ENCODE measurements around the gene S100A1. TPM values are rescaled to one million over a fixed set of nuclear protein-coding genes. Genes with fewer than 3 reads are reported as not detected.

S100A1 gene
- total RNA-seq, 1 experiment from 2014 or later, result not detected

- H3K27ac Mint-ChIP-seq (ENCODE audit: unreplicated experiment), result peak overlapping the region; percentile 30
- peaks cover 65% of the 10 kb centered on the region for H3K36me3 Mint-ChIP-seq (ENCODE audit: insufficient read depth, unreplicated experiment)
- H3K4me3 Mint-ChIP-seq (ENCODE audit: low read depth, unreplicated experiment), result no peak overlapping the region
- H3K4me1 Mint-ChIP-seq (ENCODE audit: low read depth, unreplicated experiment), result no peaks in the 10 kb centered on the region
- no TSS peak for BruUV-seq (replicated peaks)
- intact Hi-C loops (cut with micrococcal nuclease; ENCODE audit: unreplicated experiment), result no loop called here
- CTCF ChIA-PET, result no interaction called here
- no peaks in the 10 kb centered on the region for H3K27me3 Mint-ChIP-seq (ENCODE audit: unreplicated experiment)
- TF ChIP-seq, protein P1, sequence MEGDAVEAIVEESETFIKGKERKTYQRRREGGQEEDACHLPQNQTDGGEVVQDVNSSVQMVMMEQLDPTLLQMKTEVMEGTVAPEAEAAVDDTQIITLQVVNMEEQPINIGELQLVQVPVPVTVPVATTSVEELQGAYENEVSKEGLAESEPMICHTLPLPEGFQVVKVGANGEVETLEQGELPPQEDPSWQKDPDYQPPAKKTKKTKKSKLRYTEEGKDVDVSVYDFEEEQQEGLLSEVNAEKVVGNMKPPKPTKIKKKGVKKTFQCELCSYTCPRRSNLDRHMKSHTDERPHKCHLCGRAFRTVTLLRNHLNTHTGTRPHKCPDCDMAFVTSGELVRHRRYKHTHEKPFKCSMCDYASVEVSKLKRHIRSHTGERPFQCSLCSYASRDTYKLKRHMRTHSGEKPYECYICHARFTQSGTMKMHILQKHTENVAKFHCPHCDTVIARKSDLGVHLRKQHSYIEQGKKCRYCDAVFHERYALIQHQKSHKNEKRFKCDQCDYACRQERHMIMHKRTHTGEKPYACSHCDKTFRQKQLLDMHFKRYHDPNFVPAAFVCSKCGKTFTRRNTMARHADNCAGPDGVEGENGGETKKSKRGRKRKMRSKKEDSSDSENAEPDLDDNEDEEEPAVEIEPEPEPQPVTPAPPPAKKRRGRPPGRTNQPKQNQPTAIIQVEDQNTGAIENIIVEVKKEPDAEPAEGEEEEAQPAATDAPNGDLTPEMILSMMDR (IDR thresholded peaks at IDR 0.05; ENCODE audit: unreplicated experiment), result no peak
- no peaks in the 10 kb centered on the region for H3K9me3 Mint-ChIP-seq (ENCODE audit: low read depth, unreplicated experiment)
- no peak for DNase-seq
Measured at GRCh38 chr1:153646672-153647345, 18.6 kb downstream of the S100A1 start.

DNA sequence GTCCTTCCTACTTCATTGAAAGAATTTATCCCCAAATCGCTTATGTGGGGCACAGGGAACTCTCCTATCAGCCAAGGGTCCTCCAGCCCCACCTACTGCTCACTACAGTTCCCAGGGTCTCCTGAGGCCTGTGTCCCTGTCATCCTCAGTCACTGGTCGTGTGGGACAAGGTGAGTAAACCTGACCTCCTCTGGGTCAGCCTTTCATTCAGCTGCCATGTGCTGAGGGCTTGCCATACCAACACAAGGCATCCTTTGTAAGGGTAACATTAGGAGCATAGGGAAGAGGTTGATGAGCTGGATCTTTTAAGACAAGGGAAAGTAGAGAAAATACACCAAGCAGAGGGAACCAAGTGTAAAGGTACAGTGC, 19.1 kb downstream of the S100A1 start:
- Mint-ChIP-seq H3K4me3 (ENCODE audit: low read depth, unreplicated experiment) (no peak overlapping the region), H3K4me1 (ENCODE audit: low read depth, unreplicated experiment) (peaks cover under 1% of the 10 kb centered on the region), H3K9me3 (ENCODE audit: low read depth, unreplicated experiment) (no peaks in the 10 kb centered on the region), H3K27ac (ENCODE audit: unreplicated experiment) (peak overlapping the region; percentile 28), H3K36me3 (ENCODE audit: insufficient read depth, unreplicated experiment) (peaks cover 65% of the 10 kb centered on the region), H3K27me3 (ENCODE audit: unreplicated experiment) (no peaks in the 10 kb centered on the region)
- intact Hi-C loops (cut with micrococcal nuclease; ENCODE audit: unreplicated experiment), result no loop called here
- BruUV-seq (replicated peaks), result no TSS peak
- TF ChIP-seq, protein P1 (IDR thresholded peaks at IDR 0.05; ENCODE audit: unreplicated experiment), result no peak
- DNase-seq, result no peak
- CTCF ChIA-PET, result no interaction called here

DNA sequence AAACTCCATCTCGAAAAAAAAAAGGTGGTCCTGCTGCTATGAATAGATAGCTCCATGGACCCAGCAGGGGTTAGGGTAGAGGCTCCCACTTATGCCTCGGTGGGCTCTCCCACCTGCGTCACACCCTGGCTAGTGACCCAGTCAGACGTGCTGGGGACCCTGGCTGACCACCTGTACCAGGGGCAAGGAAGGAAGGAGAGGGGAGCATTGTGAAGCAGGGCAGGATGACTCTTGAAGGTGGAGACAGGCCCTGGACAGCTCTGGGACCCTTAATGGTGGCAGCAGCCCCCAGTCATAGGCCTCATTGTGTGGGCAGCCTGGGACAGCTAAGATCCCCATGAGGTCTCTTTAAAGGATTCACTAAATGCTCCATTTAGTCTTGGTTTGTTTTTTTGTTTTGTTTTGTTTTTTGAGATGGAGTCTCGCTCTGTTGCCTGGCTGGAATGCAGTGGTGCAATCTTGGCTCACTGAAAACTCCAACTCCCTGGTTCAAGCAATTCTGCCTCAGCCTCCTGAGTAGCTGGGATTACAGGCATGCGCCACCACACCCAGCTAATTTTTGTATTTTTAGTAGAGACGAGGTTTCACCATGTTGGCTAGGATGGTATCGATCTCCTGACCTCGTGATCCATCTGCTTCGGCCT, 19.9 kb downstream of the S100A1 start:
- H3K9me3 Mint-ChIP-seq (ENCODE audit: low read depth, unreplicated experiment), result no peaks in the 10 kb centered on the region
- BruUV-seq (replicated peaks), result no TSS peak
- intact Hi-C loops (cut with micrococcal nuclease; ENCODE audit: unreplicated experiment), result no loop called here
- H3K27me3 Mint-ChIP-seq (ENCODE audit: unreplicated experiment), result no peaks in the 10 kb centered on the region
- TF ChIP-seq, protein P1 (IDR thresholded peaks at IDR 0.05; ENCODE audit: unreplicated experiment), result no peak
- H3K4me1 Mint-ChIP-seq (ENCODE audit: low read depth, unreplicated experiment), result peaks cover 7% of the 10 kb centered on the region
- DNase-seq, result no peak
- peak overlapping the region; percentile 28 for H3K27ac Mint-ChIP-seq (ENCODE audit: unreplicated experiment)
- no peak overlapping the region for H3K4me3 Mint-ChIP-seq (ENCODE audit: low read depth, unreplicated experiment)
- CTCF ChIA-PET, result interaction anchor here (1.0 kb wide), 1 partner anchor 14 kb away, joined by 3 read pairs; the partner anchor contains the start of gene CHTOP
- H3K36me3 Mint-ChIP-seq (ENCODE audit: insufficient read depth, unreplicated experiment), result peaks cover 62% of the 10 kb centered on the region

DNA sequence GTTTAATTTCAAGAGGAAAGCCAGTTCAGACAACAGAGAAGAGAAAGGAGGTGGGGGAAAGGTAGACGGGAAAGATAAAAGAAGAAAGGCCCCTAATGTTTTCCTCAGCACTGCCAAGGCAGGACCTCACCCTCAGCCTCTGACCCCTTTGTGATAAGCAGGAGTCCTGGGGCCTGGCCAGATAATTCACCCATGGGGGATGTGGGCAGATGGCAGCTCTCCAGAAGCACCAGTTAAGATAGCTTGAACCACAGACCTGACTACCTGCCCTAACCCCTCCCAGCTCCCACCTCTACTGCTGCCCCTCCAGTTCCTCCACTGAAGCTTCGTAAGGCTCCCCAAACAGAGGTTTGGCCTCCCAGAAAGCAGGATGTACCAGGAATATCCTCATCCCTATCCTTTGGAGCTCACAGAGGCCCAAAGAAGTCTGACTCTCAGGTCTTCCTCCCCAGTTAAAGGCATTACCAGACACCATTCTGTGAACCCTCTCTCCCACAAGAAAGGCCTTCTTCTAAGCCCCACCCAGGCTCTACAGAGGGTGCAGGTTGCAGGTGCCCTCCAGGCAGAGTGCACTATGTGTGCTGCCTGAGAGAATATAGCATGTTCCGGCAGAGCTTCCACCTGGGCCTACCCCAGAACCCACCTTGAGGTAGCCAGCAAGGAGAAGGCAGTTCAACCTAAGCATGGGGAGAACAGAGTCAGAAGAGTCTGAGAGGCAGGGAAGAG, 21.1 kb downstream of the S100A1 start:
- no peaks in the 10 kb centered on the region for H3K27me3 Mint-ChIP-seq (ENCODE audit: unreplicated experiment)
- CTCF ChIA-PET, result interaction anchor here (1.0 kb wide), 1 partner anchor 15 kb away, joined by 3 read pairs; the partner anchor contains the start of gene CHTOP
- no peak for DNase-seq

More for the DNA sequence above, 21.1 kb downstream of the S100A1 start:
- Mint-ChIP-seq H3K27ac (ENCODE audit: unreplicated experiment) (peak overlapping the region; percentile 44), H3K36me3 (ENCODE audit: insufficient read depth, unreplicated experiment) (peaks cover 52% of the 10 kb centered on the region), H3K9me3 (ENCODE audit: low read depth, unreplicated experiment) (no peaks in the 10 kb centered on the region), H3K4me1 (ENCODE audit: low read depth, unreplicated experiment) (peaks cover 7% of the 10 kb centered on the region), H3K4me3 (ENCODE audit: low read depth, unreplicated experiment) (no peak overlapping the region)
- intact Hi-C loops (cut with micrococcal nuclease; ENCODE audit: unreplicated experiment), result no loop called here
- BruUV-seq (replicated peaks), result TSS peak; percentile 5
- TF ChIP-seq, protein P1 (IDR thresholded peaks at IDR 0.05; ENCODE audit: unreplicated experiment), result no peak
